ENCODE measurements around the gene ZNRF2.

DNA sequence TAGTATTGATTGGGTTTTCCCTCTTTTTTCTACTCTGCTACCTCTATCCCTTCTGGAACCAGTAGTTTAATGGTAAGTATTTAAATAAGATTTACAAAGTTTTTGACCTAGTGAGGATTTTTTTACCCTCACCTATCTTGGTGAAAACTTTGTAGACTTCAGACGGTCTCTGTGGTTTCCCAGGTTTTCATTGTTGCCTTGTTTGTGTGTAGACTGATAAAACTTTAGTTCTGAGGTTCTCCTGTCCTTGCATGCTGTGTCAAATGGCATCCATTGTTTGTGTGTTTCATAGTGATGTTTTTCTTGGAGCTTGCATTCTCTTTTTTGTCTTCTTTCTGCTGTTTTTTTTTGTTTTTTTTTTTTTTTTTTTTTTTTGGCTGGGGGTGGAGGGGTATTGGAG is 22.6 kb downstream of the ZNRF2 start:
- TF ChIP-seq, protein P1, sequence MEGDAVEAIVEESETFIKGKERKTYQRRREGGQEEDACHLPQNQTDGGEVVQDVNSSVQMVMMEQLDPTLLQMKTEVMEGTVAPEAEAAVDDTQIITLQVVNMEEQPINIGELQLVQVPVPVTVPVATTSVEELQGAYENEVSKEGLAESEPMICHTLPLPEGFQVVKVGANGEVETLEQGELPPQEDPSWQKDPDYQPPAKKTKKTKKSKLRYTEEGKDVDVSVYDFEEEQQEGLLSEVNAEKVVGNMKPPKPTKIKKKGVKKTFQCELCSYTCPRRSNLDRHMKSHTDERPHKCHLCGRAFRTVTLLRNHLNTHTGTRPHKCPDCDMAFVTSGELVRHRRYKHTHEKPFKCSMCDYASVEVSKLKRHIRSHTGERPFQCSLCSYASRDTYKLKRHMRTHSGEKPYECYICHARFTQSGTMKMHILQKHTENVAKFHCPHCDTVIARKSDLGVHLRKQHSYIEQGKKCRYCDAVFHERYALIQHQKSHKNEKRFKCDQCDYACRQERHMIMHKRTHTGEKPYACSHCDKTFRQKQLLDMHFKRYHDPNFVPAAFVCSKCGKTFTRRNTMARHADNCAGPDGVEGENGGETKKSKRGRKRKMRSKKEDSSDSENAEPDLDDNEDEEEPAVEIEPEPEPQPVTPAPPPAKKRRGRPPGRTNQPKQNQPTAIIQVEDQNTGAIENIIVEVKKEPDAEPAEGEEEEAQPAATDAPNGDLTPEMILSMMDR (conservative IDR thresholded peaks at IDR 0.05 in 1 of 2, IDR thresholded peaks at IDR 0.05 in 1 of 2; ENCODE audit: extremely low read depth in 1 of 2, insufficient read depth in 1 of 2, low read depth in 1 of 2, low read length in 2 of 2) = no peak
- TF ChIP-seq EZH2 (IDR thresholded peaks at IDR 0.05; ENCODE audit: borderline replicate concordance, low read length) = no peak

All from mammary epithelial cell (primary cell).